Measurements from ENCODE around the gene CHRNA4.

Gene CHRNA4

GRCh38 chr20:63333241-63333836, 27.8 kb downstream of the CHRNA4 start:
- Histone ChIP-seq H3K36me3 (ENCODE audit: control insufficient read depth, insufficient read depth, low read length) (no peaks in the 10 kb centered on the region), H3K27me3 (ENCODE audit: control insufficient read depth, insufficient read depth, low read length) (peaks cover 6% of the 10 kb centered on the region), H3K4me3 (ENCODE audit: low read length) (no peak overlapping the region), H3K9ac (ENCODE audit: low read length) (no peak overlapping the region), H3K27ac (ENCODE audit: low read depth, low read length) (no peak overlapping the region), H3K4me1 (ENCODE audit: control insufficient read depth, insufficient read depth, low read length) (no peaks in the 10 kb centered on the region)

- no peaks in the 10 kb centered on the region for H3K4me1 ChIP-seq (ENCODE audit: control insufficient read depth, insufficient read depth, low read length)
- no peak overlapping the region for H3K9ac ChIP-seq (ENCODE audit: low read length)
- H3K27ac ChIP-seq (ENCODE audit: low read depth, low read length), result no peak overlapping the region
- H3K27me3 ChIP-seq (ENCODE audit: control insufficient read depth, insufficient read depth, low read length), result peaks cover 6% of the 10 kb centered on the region
- no peak overlapping the region for H3K4me3 ChIP-seq (ENCODE audit: low read length)
- H3K36me3 ChIP-seq (ENCODE audit: control insufficient read depth, insufficient read depth, low read length), result no peaks in the 10 kb centered on the region
Measured at GRCh38 chr20:63332488-63333240, 28.5 kb downstream of the CHRNA4 start.

DNA sequence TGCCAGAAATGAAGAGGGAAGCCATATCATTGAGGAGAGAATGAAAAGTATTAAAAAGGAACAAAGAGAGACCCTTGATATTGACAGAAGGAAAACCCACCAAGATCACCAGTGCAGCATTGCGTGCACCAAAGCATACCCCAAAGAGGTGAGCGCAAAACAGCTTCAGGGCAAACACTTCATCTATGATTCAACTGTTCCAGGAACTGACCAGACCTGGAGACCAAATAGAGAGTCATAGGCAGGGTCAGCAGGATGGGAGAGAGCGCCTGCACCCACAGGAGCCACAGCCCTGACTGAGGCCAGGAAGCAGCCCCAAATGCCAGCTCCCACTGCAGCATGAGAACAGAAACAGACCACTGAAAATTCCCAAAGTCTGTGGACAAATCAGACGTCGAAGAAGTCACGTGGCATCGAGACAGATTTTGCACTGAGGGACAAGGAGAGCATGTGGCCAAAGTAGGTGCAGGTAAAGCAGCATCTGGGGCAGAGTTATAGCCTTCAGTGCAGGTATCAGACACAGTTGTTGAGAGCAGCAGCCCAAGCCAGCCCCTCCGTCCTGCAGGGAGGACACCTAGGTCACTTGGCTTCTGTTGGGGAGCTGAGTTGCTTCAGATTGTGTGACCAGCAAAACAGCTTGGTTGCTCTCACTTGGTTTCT, 29.3 kb downstream of the CHRNA4 start:
- H3K36me3 ChIP-seq (ENCODE audit: control insufficient read depth, insufficient read depth, low read length), result no peaks in the 10 kb centered on the region
- H3K9ac ChIP-seq (ENCODE audit: low read length), result no peak overlapping the region
- no peak overlapping the region for H3K4me3 ChIP-seq (ENCODE audit: low read length)
- H3K27me3 ChIP-seq (ENCODE audit: control insufficient read depth, insufficient read depth, low read length), result peaks cover 6% of the 10 kb centered on the region
- H3K4me1 ChIP-seq (ENCODE audit: control insufficient read depth, insufficient read depth, low read length), result no peaks in the 10 kb centered on the region
- H3K27ac ChIP-seq (ENCODE audit: low read depth, low read length), result no peak overlapping the region

DNA sequence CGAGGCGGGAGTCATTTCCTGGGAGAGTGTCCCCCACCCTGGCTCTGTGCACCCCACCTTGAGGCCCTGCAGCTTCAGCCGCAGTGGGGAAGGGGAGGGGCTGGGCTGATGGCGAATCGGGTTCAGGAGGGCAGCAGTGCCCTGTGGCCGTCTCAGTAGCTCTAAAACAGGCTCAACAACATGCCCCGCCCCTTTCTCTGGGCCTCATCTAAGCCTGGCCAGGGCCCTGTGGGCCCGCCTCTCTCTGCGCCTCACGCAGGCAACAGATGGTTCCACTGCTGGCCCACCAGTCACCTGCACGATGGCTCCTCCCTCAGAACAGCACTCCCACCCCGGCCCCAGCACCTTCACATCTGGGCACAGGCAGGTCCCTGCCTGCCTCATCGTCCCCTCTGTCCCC, 30.2 kb downstream of the CHRNA4 start:
- Histone ChIP-seq H3K4me1 (ENCODE audit: control insufficient read depth, insufficient read depth, low read length) (no peaks in the 10 kb centered on the region), H3K27ac (ENCODE audit: low read depth, low read length) (no peak overlapping the region), H3K9ac (ENCODE audit: low read length) (no peak overlapping the region), H3K4me3 (ENCODE audit: low read length) (no peak overlapping the region), H3K27me3 (ENCODE audit: control insufficient read depth, insufficient read depth, low read length) (peaks cover 3% of the 10 kb centered on the region), H3K36me3 (ENCODE audit: control insufficient read depth, insufficient read depth, low read length) (no peaks in the 10 kb centered on the region)

GRCh38 chr20:63330084-63330760, 30.9 kb downstream of the CHRNA4 start:
- H3K36me3 ChIP-seq (ENCODE audit: control insufficient read depth, insufficient read depth, low read length), result no peaks in the 10 kb centered on the region
- H3K4me3 ChIP-seq (ENCODE audit: low read length), result no peak overlapping the region
- no peak overlapping the region for H3K9ac ChIP-seq (ENCODE audit: low read length)
- H3K4me1 ChIP-seq (ENCODE audit: control insufficient read depth, insufficient read depth, low read length), result no peaks in the 10 kb centered on the region
- peaks cover 3% of the 10 kb centered on the region for H3K27me3 ChIP-seq (ENCODE audit: control insufficient read depth, insufficient read depth, low read length)
- H3K27ac ChIP-seq (ENCODE audit: low read depth, low read length), result no peak overlapping the region

GRCh38 chr20:63329331-63330083, 31.6 kb downstream of the CHRNA4 start:
- Histone ChIP-seq H3K27me3 (ENCODE audit: control insufficient read depth, insufficient read depth, low read length) (peaks cover 3% of the 10 kb centered on the region), H3K4me3 (ENCODE audit: low read length) (no peak overlapping the region), H3K4me1 (ENCODE audit: control insufficient read depth, insufficient read depth, low read length) (no peaks in the 10 kb centered on the region), H3K9ac (ENCODE audit: low read length) (no peak overlapping the region), H3K27ac (ENCODE audit: low read depth, low read length) (no peak overlapping the region), H3K36me3 (ENCODE audit: control insufficient read depth, insufficient read depth, low read length) (no peaks in the 10 kb centered on the region)

DNA sequence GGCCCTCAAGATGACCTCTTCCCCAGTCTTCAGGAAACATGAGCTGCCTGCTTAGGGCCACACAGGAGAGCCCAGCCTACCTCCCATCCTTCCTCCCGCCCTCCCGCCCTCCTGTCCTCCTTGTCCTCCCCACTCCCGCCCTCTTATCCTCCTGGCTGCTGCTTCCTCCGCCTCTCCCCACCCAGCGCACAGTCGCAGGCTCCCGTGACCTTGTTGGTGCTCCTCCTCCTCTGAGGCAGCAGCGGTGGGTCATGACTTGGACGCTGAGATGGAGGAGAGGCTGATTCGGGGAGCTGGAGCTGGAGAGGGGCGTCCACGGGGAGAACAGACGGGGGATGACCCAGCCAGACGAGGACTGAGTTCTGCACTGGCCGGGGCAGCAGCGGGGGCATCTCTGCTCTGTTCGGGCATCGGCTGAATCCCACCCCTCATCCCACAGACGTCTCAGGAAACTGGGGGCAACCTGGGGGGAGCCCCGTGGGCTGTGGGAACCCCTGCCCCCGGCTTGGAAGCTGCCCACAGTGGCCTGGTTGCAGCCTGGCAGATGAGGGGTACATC, 32.4 kb downstream of the CHRNA4 start:
- Histone ChIP-seq H3K9ac (ENCODE audit: low read length) (no peak overlapping the region), H3K27me3 (ENCODE audit: control insufficient read depth, insufficient read depth, low read length) (peaks cover 3% of the 10 kb centered on the region), H3K27ac (ENCODE audit: low read depth, low read length) (no peak overlapping the region), H3K4me1 (ENCODE audit: control insufficient read depth, insufficient read depth, low read length) (no peaks in the 10 kb centered on the region), H3K36me3 (ENCODE audit: control insufficient read depth, insufficient read depth, low read length) (no peaks in the 10 kb centered on the region), H3K4me3 (ENCODE audit: low read length) (no peak overlapping the region)

- no peak overlapping the region for H3K27ac ChIP-seq (ENCODE audit: low read depth, low read length)
- H3K36me3 ChIP-seq (ENCODE audit: control insufficient read depth, insufficient read depth, low read length), result no peaks in the 10 kb centered on the region
- H3K27me3 ChIP-seq (ENCODE audit: control insufficient read depth, insufficient read depth, low read length), result peaks cover under 1% of the 10 kb centered on the region
- no peak overlapping the region for H3K9ac ChIP-seq (ENCODE audit: low read length)
- H3K4me1 ChIP-seq (ENCODE audit: control insufficient read depth, insufficient read depth, low read length), result no peaks in the 10 kb centered on the region
- H3K4me3 ChIP-seq (ENCODE audit: low read length), result no peak overlapping the region
Measured at GRCh38 chr20:63328026-63328700, 33.0 kb downstream of the CHRNA4 start.

DNA sequence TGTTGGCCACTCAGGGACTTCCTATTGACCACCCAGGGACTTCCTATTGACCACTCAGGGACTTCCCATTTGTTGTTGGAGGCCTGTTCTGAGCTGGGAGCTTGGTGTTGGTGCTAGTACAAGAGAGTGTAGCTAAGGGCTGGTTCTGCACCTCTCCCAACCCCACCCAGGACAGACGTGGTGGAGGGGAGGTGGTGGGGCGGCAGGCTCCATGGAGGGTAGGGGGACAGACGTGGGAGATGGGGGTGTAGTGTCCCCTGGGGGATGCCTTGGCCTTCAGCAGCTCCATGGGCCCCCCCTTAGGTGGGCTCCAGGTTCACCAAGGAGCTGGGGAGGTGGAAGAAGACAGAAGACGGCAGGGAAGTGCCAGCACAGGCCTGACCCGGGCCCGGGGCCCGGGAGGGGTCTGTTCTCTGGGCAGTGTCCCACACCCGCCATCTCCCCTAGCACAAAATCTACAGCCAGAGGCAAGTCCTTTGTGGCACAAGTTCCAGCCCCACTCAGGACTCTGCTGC, 33.9 kb downstream of the CHRNA4 start:
- no peak overlapping the region for H3K4me3 ChIP-seq (ENCODE audit: low read length)
- peaks cover 2% of the 10 kb centered on the region for H3K27me3 ChIP-seq (ENCODE audit: control insufficient read depth, insufficient read depth, low read length)
- H3K4me1 ChIP-seq (ENCODE audit: control insufficient read depth, insufficient read depth, low read length), result no peaks in the 10 kb centered on the region

DNA sequence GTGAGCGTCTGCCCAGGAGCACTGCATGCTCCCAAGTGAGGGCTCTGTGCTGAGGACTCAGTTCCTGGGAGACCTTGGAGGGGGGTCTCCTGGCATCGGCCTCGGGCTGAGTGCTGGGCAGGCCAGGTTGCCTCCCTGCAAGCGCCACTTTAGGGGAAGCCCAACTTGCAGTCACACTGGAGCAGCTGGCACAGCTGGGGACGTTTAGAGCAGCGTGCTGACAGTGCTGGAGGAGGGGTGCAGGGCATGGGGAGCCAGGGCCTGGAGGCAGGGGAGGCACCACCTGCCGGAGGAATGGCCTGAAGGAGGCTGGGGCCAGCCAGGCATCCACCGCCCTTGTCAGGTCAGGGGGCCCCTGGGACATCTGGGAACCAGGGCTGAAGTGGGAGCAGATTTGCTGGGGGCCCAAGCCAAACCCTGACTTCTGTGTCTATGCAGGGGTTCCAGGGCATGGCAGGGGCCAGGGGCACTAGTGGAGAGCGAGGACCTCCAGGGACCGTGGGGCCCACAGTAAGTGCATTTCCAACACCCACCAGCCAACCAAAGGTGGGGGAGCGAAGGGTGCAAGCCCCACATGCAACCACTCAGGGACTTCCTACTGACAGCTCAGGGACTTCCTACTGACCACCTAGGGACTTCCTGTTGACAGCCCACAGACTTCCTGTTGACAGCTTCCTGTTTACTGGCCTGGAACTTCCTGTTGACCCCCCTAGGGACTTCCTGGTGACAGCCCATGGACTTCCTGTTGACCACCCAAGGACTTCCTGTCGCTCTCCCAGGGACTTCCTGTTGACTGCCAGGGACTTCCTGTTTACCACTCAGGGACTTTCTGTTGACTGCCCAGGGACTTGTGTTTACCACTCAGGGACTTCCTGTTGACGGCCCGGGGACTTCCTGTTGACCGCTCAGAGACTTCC, 34.6 kb downstream of the CHRNA4 start:
- Histone ChIP-seq H3K4me1 (ENCODE audit: control insufficient read depth, insufficient read depth, low read length) (no peaks in the 10 kb centered on the region), H3K9ac (ENCODE audit: low read length) (no peak overlapping the region), H3K36me3 (ENCODE audit: control insufficient read depth, insufficient read depth, low read length) (no peaks in the 10 kb centered on the region), H3K27me3 (ENCODE audit: control insufficient read depth, insufficient read depth, low read length) (peaks cover 5% of the 10 kb centered on the region), H3K27ac (ENCODE audit: low read depth, low read length) (no peak overlapping the region), H3K4me3 (ENCODE audit: low read length) (no peak overlapping the region)

More for the DNA sequence above, 33.9 kb downstream of the CHRNA4 start:
- no peak overlapping the region for H3K9ac ChIP-seq (ENCODE audit: low read length)
- H3K36me3 ChIP-seq (ENCODE audit: control insufficient read depth, insufficient read depth, low read length), result no peaks in the 10 kb centered on the region
- no peak overlapping the region for H3K27ac ChIP-seq (ENCODE audit: low read depth, low read length)
